Endodermal cell (in vitro differentiated cells): ENCODE results near the gene PPM1M. TPM values are rescaled to one million over a fixed set of nuclear protein-coding genes. Genes with fewer than 3 reads are reported as not detected.

ENCODE experiments used
- DNase-seq: peaks from one replicate; pipeline ENCODE4 v3.0.0-alpha.2; 2017
- H3K27ac ChIP-seq: 2 replicates; pipeline ENCODE4 v1.5.1; 2013; ENCODE audit warnings: mild to moderate bottlenecking, low read depth, low read length, moderate library complexity
- H3K27me3 ChIP-seq: 2 replicates; pipeline ENCODE4 v1.6.1; 2013; ENCODE audit warnings: mild to moderate bottlenecking, low read length, moderate library complexity; ENCODE audit not compliant: insufficient read depth, control insufficient read depth, poor library complexity, severe bottlenecking
- H3K36me3 ChIP-seq: 2 replicates; pipeline ENCODE4 v1.7.0; 2013; ENCODE audit warnings: mild to moderate bottlenecking, low read length, moderate library complexity; ENCODE audit not compliant: control insufficient read depth, insufficient read depth
- H3K4me1 ChIP-seq: one replicate; pipeline ENCODE4 v1.7.0; 2013; ENCODE audit warnings: low read length; ENCODE audit not compliant: control insufficient read depth, insufficient read depth
- H3K4me3 ChIP-seq: 2 replicates; pipeline ENCODE4 v1.5.1; 2013; ENCODE audit warnings: mild to moderate bottlenecking, low read length, moderate library complexity
- H3K9ac ChIP-seq: 2 replicates; pipeline ENCODE4 v1.6.1; 2013; ENCODE audit warnings: mild to moderate bottlenecking, low read length, moderate library complexity; ENCODE audit not compliant: poor library complexity, severe bottlenecking; ENCODE audit errors: extremely low read depth
- H3K9me3 ChIP-seq: 2 replicates; pipeline ENCODE4 v1.6.1; 2013; ENCODE audit warnings: mild to moderate bottlenecking, low read length, moderate library complexity; ENCODE audit not compliant: control insufficient read depth
- H3K27ac Mint-ChIP-seq: 2 replicates; pipeline ENCODE4 v1.8.0; 2020; ENCODE audit warnings: mixed read lengths
- H3K27me3 Mint-ChIP-seq: 2 replicates; pipeline ENCODE4 v1.8.0; 2021; ENCODE audit warnings: mild to moderate bottlenecking, mixed read lengths; ENCODE audit not compliant: insufficient read depth
- H3K36me3 Mint-ChIP-seq: 2 replicates; pipeline ENCODE4 v1.8.0; 2020; ENCODE audit warnings: low read depth, mixed read lengths
- H3K4me1 Mint-ChIP-seq: 2 replicates; pipeline ENCODE4 v1.8.0; 2020; ENCODE audit warnings: mixed read lengths
- H3K4me3 Mint-ChIP-seq: 2 replicates; pipeline ENCODE4 v1.8.0; 2020; ENCODE audit warnings: mild to moderate bottlenecking, moderate library complexity, mixed read lengths
- H3K9me3 Mint-ChIP-seq: 2 replicates; pipeline ENCODE4 v1.8.0; 2020; ENCODE audit warnings: mild to moderate bottlenecking, mixed read lengths
- CTCF ChIP-seq: fragments of 200-600 bp; sonication (generic); conservative IDR thresholded peaks from 2 replicates; pipeline ENCODE4 v1.5.0; 2021; ENCODE audit warnings: antibody characterized with exemption, mild to moderate bottlenecking
- WGBS, 2 experiments: methylation state at CpG; one replicate each; pipeline versions ENCODE4 v1.1.5 to v1.1.7; 2013; ENCODE audit warnings: missing lambda C conversion rate in 2 of 2, mixed read lengths in 1 of 2; ENCODE audit not compliant: insufficient coverage in 1 of 2, insufficient read length in 1 of 2; 5-methylcytosine and 5-hydroxymethylcytosine counted together
- total RNA-seq, 2 donors: library from RNA; stranded (reverse); fragmentation: NEBNext Ultra II Directional in 1 of 2; extraction: Animal tissue kit (Norgen Biotek cat#: 25700) in 1 of 2; gene quantifications; 2 replicates in 1 of 2; 3 replicates in 1 of 2; pipeline ENCODE4 v1.2.1, GENCODE V29; 2021

The PPM1M gene
- total RNA-seq, 2 donors from 2014 or later: 6.7 to 6.8 TPM

GRCh38 chr3:52200981-52201679 lies 44.4 kb upstream of the PPM1M start:
- Mint-ChIP-seq H3K36me3 (peaks cover 60% of the 10 kb centered on the region), H3K9me3 (no peaks in the 10 kb centered on the region), H3K27me3 (no peaks in the 10 kb centered on the region), H3K4me3 (no peak overlapping the region), H3K4me1 (peaks cover 14% of the 10 kb centered on the region), H3K27ac (no peak overlapping the region)
- DNase-seq: no peak
- Histone ChIP-seq H3K4me1 (peaks cover 9% of the 10 kb centered on the region), H3K36me3 (peaks cover 60% of the 10 kb centered on the region), H3K9me3 (no peaks in the 10 kb centered on the region), H3K9ac (no peak overlapping the region), H3K27me3 (no peaks in the 10 kb centered on the region), H3K27ac (no peak overlapping the region), H3K4me3 (no peak overlapping the region)
- 98 to 100% methylated on average over 5 of the region's 5 CpGs for WGBS, 2 experiments
- TF ChIP-seq CTCF: no peak

- peaks cover 12% of the 10 kb centered on the region for H3K4me1 Mint-ChIP-seq
- H3K4me3 ChIP-seq: no peak overlapping the region
- H3K4me3 Mint-ChIP-seq: no peak overlapping the region
- H3K9ac ChIP-seq: no peak overlapping the region
- 88 to 96% methylated on average over 2 to 4 of the region's 4 CpGs for WGBS, 2 experiments
- no peaks in the 10 kb centered on the region for H3K9me3 ChIP-seq
- peaks cover 6% of the 10 kb centered on the region for H3K4me1 ChIP-seq
- no peak for DNase-seq
- H3K27ac Mint-ChIP-seq: no peak overlapping the region
- H3K27me3 ChIP-seq: no peaks in the 10 kb centered on the region
- peaks cover 72% of the 10 kb centered on the region for H3K36me3 Mint-ChIP-seq
- no peaks in the 10 kb centered on the region for H3K27me3 Mint-ChIP-seq
- no peak for TF ChIP-seq CTCF
- no peak overlapping the region for H3K27ac ChIP-seq
- no peaks in the 10 kb centered on the region for H3K9me3 Mint-ChIP-seq
- peaks cover 71% of the 10 kb centered on the region for H3K36me3 ChIP-seq
Measured at GRCh38 chr3:52202384-52203077, 43.0 kb upstream of the PPM1M start.

- peaks cover 84% of the 10 kb centered on the region for H3K36me3 Mint-ChIP-seq
- no peak for TF ChIP-seq CTCF
- no peak overlapping the region for H3K27ac Mint-ChIP-seq
- peaks cover 8% of the 10 kb centered on the region for H3K4me1 Mint-ChIP-seq
- Histone ChIP-seq H3K27ac (no peak overlapping the region), H3K4me3 (no peak overlapping the region), H3K27me3 (no peaks in the 10 kb centered on the region), H3K9me3 (no peaks in the 10 kb centered on the region), H3K4me1 (peaks cover 5% of the 10 kb centered on the region), H3K36me3 (peaks cover 82% of the 10 kb centered on the region), H3K9ac (no peak overlapping the region)
- no peaks in the 10 kb centered on the region for H3K9me3 Mint-ChIP-seq
- H3K4me3 Mint-ChIP-seq: no peak overlapping the region
- WGBS, 2 experiments: 95 to 100% methylated on average over 1 of the region's 1 CpG
- no peaks in the 10 kb centered on the region for H3K27me3 Mint-ChIP-seq
- DNase-seq: no peak
Measured at GRCh38 chr3:52203701-52204100, 41.9 kb upstream of the PPM1M start.
